ENCODE data around the gene MSH5.

The MSH5 gene

DNA sequence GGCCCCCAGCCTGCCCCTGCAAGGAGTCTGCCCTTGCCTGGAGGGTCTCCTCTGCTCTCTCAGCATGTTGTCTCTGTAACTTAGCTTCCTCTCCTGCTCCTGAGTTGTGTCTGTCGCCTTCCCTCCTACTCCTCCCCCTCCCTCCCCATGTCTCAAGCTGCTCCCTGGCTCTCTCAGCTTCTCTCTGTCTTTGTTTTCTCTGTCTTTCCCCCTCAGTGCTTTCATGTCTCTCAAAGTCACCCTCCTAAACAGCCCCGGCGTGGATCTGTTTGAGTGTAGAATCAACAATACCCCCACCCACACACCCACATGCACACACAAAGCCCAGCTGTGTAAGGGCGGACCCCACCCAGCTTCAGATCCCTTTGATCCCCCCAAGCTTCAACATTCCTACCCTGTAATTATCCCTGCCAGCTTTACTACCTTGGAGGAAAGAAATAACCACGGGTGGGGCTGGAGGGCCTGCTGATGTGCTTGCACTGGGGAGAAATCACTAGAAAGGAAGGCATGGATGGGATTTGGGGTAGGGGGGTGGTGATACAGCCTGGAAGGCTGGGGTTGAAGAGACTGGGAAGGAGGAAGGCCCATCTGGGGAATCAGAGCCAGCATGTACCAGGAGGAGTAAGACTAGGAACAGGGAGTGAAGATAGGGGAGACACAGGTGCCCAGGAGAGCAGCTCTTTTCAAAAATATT is 25.7 kb upstream of the MSH5 start:
- no peak for DNase-seq

DNA sequence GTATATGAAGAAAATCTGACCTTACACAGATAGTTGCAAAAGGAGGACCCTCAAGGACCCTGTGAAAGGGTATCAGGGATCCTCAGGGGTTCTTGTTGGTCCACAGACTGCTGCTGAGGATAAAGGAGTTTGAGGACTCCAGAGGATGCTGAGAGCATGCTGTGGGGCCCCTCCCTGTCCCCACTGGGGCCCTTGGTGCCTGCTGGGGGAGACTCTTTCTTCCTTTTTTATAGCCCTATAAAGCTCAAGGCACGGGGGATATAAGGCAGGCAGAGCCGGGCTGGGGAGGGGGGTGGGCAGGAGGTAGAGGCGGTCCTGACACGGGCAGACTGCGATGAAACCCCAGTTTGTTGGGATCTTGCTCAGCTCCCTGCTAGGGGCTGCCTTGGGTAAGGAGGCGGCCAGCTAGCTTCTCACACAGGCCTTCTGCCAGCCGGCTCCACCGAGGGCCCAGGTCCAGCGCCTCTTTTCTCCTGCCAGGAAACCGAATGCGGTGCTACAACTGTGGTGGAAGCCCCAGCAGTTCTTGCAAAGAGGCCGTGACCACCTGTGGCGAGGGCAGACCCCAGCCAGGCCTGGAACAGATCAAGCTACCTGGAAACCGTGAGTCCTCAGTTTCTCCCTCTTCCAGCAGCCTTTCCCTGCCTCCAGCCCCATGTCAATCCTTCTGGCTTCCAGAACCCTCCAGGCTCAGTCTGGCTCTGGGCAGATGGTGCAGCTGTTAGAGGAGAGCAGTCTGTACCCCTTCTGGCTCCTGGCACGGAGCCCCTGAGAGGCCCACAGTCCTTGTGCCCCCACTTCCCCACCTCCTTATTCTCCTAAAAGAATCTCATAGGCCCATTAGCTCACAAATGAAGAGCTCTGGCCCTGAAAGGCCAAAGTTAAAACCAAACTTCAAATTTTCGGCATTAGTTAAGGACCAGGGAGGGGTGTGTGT is 24.5 kb upstream of the MSH5 start, which contains the start of gene LY6G6D:
Gene LY6G6D (plus strand): TSS at position 327 of the 937 bp plus-strand sequence. CDS start 8 bp downstream, at position 335.
- DNase-seq: no peak

DNA sequence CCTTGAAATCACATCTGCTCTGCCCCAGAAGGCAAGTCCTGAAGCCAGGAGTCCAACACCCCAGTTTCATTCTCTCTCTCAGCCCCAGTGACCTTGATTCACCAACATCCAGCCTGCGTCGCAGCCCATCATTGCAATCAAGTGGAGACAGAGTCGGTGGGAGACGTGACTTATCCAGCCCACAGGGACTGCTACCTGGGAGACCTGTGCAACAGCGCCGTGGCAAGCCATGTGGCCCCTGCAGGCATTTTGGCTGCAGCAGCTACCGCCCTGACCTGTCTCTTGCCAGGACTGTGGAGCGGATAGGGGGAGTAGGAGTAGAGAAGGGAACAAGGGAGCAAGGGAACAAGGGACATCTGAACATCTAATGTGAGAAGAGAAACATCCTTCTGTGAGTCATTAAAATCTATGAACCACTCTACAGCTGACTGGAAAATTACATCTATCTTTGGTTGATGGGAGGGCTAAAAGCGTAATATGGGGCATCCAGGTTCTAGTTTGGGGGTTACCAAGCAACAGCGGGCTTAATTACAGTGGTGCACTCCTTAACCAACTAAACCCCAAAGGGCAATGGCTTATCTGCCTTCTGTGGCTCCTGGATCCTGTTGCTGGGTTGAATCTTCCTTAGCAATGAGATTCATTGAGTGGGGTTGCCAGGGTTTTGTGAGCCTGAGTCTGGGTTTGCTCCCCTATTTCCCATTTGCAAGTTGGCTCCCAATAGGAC is 22.1 kb upstream of the MSH5 start:
- DNase-seq: no peak

DNA sequence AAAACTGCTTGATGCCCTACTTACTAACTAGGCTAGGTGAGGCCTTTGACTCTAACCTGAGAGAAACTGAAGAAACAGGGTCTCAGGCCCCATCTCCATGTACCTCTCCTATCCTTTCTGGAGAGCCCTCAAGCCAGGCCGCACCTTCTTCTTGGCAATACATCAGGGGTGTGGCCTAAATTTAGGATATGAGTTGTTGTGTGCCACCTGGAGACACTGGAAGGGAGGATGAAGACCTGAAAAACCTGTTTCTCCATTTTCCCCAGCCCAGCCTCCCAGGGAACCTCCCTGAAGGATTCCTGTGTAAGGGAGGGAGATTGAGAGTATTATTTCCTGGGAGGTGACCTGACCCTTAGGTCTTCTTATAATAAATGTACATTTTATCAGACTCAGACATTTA is 21.5 kb upstream of the MSH5 start:
- DNase-seq: no peak

DNA sequence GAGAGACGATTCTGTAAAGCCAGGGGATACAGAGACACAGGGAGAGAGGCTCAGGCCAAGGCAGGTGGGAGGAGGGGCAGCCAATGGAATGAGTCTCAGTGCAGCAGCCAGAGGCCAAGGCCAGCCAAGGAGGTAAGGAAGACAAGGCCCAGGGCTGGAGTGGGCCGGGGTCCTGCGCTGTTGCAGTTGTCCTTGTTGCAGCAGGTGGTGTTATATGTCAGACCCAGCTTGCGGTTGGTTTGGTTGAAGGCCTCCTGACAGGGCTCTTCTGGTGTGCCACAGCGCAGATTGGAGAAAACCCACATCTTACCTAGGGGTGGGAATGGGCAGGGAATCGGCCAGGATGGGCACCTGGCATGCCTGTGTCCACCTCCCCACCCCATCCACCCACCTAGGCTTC is 20.8 kb upstream of the MSH5 start:
- DNase-seq: no peak

DNA sequence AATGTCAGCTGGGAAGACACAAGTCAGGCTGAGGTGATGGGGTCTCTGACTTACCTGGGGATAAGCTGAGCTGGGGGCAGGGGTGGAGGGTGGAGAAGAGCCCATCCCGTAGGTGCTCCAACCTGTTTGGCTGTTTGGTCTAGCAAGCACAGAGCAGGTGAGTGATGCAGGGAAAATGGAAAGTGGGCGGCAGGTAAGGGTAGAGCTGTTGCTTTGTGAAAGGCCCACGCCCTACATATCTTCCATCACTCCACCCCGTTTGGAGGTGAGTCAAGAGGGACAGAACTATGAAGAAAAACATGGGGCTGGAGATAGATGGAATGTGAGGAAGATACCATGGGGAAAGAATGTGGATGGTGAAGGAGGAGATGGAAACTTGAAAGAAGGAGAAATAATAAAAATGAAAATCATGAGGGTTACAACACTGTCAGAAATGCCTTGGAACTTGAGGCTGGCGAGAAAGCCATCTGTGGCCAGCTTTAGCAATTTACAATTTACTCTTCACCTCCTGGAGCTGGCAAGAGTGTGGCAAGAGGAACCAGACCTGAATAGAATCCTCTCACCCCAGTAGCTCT is 19.5 kb upstream of the MSH5 start:
- no peak for DNase-seq

DNA sequence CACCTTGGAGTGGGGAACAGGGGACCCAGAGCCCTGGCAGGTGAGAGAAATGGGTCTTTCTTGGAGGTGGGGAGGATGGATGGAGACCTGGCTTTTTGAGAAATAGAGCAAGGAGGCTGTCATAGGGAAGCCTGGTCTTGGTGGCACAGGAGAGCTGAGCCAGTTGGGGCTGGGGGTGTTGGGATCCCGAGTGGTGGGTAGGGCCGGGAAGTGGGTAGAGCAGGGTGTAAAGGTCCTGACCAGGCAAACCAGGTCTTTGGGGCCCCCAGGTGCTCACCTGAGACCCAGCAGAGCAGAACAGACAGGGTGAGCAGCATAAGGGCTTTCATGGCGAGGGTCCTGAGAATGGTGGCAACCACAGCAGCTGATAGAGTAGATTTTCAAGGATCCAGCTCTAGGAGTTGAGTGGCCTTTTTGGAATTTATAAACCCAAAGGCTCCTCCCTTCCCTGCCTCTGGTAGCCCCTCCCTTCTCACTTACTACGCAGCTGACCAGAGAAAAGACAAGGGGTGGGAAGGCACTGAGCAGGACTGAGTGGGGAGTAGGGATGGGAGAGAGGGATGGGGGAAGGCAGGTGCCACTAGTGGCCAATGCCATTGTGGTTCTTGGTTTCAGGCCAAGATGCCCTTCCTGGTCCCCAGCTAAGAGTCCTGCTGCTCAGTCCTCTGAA is 18.3 kb upstream of the MSH5 start, which contains the start of gene LY6G6C:
Gene LY6G6C (minus strand): TSS at position 396 of the 670 bp plus-strand sequence. CDS start 67 bp downstream, at position 329.
- no peak for DNase-seq

DNA sequence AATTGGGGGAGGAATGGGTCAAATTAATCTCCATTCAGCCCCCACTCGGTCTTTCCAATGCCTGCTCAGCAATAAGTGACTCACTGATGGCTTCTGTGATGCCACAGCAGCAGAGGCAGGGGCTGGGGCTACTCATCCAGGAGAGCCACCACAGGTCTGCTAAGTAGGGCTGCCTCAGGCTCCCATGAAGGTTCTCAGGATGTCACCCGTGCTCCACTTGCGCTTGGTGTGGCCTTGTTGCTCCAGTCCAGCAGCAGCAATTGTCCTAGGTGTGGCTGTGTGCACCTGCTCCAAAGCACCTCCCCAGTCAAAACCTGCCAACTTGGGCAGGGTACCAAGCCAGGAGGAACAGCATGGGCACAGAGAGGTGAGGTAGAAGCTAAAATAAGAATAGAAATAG is 17.6 kb upstream of the MSH5 start:
- no peak for DNase-seq

DNA sequence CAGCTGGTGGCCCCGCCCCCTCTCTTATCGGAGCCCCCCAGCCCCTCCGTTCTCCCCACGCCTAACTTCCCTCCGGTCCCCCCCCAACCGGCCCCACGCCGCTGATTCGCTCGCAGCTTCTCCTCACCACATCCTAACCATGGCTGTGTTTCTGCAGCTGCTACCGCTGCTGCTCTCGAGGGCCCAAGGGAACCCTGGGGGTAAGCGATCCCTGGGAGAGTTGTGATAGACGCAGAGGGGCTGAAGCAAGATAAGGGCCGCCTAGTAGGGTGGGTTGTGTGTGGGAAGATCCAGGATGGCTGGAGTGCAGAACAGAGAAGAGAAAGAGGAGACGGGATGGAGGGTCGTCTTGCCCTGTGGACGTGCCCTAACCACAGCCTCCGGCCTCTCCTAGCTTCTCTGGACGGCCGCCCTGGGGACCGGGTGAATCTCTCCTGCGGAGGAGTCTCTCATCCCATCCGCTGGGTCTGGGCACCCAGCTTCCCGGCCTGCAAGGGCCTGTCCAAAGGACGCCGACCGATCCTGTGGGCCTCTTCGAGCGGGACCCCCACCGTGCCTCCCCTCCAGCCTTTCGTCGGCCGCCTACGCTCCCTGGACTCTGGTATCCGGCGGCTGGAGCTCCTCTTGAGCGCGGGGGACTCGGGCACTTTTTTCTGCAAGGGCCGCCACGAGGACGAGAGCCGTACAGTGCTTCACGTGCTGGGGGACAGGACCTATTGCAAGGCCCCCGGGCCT is 16.4 kb upstream of the MSH5 start, which contains the start of gene MPIG6B:
Gene MPIG6B (plus strand): TSS at position 129 of the 735 bp plus-strand sequence. CDS start 11 bp downstream, at position 140.
- DNase-seq: no peak

DNA sequence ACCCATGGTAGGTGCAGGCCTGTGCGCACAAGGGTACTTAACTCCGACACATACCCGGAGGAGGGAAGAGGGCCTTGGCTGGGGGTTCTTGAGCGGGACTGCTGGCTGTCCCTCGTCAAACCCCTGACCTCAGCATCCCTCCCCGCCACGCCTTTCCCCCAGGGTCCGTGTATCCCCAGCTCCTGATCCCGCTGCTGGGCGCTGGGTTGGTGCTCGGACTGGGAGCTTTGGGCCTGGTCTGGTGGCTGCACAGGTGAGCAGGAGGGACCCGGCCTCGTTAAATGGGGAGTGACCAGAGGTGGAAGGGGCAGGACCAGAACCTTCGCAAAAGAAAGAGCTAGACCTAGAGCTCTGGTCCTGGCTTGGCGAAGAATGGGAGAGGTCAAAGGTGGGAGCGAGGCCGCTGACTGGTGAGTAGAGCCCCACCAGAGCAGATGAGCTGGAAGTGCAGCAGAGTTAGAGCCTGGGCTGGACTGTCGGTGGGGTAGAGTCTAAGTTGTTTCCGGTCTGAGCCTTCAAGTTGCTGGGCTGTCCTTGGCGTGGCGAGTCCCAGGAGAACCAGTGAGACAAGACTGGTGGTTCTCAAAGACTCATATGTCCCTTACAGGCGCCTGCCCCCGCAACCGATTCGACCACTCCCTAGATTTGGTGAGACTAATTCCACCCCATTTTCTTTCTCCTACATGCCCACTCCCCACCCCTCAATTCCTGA is 15.7 kb upstream of the MSH5 start:
- no peak for DNase-seq

DNA sequence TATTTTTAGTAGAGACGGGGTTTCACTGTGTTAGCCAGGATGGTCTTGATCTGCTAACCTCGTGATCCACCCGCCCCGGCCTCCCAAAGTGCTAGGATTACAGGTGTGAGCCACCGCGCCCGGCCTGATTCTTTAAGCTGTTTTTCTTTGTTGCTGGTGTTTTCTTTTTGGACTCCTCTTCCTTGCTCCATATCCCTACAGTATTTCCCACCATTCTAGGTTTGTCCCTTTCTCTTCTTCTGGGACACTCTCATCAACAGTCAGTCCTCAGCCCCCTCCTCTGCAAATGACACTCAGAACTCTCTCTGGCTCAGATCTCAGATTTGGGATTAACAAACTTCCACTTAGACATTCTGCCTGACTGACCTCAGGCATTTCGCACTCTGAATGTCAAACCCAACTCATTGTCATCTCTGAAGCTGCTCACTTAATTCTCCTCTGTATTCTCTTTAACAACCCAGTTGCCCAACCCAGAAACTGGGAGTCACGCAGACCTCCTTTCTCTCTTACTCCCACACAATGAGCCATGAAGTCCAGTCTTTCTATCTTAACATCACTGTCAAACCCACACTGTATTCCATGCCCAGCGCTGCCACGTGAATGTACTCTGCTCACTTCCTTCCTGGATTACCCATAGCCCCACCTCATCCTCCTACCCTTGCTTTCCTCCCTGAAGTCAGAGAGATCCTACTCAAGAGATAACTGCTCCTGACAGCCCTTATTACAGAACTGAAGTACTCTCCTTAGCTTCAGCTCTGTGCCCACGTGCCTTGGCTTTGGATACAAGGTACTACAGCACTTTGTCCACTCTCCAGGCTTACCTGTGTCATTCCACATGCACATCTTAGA is 14.1 kb upstream of the MSH5 start:
- DNase-seq: no peak

DNA sequence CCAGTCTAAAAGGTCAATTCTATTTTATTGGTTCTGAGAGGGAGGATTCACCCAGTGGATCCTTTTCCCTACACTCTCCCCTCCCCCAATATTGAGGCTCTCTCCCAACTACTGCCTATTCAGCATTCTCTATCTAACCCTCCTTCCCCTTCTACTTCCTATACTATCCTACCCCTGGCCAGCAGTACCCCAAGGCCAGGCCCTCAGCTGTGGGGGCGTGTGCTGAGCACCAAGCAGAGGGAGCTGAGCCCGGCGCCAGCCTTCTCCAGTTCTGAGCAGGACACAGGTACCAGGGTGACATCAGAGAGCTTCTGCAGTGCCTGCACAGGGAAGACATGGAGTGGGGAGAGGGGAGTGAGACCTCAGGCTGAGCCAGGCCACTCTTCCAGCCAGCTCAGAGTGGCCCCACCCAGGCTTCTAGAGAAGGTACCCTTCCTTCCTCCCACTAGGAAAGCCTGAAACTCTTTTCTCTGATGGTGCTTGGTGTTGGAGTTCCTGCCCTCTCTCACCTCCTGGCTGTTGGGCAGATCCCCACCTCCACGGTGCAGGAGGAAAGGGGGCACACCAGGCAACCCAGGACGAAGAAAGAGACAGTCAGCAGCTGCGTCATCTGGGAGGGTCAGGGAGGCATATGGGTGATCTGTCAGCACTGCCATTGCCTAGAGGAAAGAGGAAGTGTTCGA is 12.6 kb upstream of the MSH5 start:
- no peak for DNase-seq

DNA sequence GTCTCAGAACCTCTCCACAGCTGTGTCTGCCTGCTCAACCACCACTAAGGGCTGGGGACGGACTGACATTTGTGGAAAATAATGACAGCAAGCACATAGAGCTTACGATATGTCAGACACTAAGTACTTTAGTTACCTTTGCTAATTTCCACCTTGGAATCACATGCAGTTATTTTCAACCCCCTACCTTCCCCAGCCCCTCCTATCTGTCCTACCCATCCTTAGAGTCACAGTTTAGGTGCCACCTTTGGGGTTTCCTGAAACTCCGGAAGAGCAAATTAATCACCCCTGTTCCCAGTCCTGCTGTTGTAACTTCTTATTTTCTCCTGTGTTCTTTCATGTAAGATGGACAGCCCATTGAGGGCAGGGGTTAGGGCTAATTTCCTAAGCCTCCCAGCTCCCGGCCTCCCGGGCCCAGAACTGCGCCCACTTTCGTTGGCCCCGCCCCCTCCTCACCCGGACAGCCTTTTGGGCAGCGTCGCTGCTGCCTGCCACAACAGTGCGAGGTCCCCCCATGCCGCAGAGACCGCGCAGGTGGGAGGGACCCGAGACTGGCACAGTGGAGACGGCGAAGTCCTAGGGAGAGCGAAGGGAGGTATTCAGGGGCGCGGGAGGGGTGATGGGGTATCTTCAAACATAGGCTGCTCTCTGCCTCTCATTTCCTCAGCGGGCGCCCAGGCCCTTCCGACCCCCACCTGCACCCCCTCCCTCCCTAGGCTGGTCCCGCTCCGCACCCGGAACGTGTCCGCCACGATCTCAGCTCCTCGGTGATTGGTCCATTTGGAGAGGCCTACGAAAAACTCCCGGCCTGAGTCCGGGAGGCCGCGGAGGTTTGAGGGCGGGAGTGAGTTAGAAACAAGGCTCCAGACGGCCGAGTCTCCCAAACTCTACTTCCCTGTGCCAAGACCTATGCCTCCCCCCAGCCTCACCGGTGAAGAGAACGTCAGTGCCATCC is 11.8 kb upstream of the MSH5 start:
- no peak for DNase-seq

DNA sequence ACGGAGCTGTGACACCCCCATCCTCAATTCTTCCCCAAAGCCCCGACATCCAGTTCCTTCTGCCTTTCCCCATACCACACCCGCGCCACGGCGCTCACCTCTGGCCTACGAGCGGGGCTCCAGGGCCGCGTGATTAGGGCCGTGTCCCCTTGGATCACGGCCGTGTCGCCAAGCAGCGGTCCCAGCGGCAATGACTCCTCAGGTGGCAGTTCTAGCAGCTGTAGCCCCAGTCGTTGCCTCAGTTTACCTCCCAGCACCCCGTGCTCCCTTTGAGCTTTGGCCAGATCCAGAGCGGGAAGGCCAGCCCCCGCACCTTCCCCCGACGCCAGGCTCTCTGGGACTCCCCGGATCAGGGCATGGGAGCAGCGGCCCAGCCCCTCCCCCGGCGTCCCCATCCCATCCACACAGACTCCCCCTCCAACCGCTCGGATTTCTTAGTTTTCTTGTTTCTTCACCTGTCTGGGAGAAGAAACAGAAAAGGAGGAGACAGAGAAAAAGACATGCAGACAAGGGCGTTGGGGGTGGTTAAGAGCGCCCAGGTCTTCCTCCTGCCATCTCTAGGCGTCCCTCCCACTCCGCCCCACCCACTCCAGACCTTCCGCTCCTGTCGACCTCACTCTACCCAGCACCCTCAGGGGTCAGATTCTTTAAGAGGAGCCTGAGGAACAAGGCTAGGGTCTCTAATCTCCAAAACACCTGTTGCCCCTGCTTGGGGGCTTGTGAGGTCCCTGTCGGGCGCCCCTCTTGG is 10.9 kb upstream of the MSH5 start, which contains the start of gene DDAH2:
Gene DDAH2 (minus strand): TSS at position 533 of the 748 bp plus-strand sequence. CDS start 138 bp downstream, at position 395.
- DNase-seq: no peak

DNA sequence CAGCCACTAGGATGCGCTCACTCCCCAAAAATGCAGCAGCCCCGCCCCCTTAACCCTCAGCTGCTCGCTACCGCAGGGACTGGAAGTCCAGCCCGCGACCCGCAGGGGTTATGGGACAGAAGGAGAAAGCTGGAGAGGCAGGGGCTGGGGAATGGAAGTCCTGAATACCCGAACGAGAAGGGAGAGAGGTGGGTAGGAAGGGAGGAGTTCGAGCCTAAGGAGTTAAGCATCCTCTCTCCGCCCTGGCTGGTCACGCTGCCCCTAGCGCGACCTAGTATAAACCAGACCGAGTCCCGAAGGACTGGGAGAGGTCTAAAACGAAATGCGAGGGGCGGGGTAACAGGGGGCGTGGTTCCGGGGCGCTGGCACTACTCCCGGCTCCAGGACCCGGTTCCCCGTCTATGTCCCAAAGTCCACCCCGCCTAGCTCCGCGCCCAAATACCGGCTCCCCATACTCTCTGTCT is 10.3 kb upstream of the MSH5 start:
- DNase-seq: peak; percentile 78

DNA sequence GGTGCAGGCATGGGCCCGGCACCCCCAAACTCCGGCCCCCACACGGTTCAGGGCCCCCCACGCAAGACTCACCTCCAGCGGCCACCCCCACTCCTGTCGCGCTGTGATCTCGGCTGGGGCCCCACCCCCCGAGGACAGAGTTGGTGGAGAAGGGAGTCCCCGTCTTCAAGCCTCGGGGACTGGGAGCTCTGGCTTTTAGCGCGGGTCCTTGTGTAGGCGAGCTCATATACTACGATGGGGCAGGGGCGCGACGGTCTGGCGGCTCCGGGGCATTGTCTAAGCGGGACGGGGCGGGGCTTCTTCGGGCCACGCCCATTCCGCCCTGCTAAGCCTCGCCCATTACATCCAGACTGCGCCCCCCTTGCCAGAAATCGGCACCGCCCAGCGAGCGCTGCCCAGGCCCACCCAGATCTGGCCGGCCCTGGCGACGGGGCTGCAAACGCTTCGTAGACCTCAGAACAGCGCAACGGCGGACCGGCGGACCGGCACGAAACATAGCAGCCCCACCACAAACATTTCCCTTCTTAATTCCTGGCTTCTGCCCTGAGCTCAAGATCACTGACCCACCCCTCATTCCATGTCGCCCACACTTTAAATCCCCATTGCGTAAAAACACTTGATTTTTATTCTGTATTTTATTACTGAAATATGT is 9.7 kb upstream of the MSH5 start:
- DNase-seq: peak; percentile 62
